K562 (cell line): ENCODE results near the gene COQ8B. TPM values are rescaled to one million over a fixed set of nuclear protein-coding genes. Genes with fewer than 3 reads are reported as not detected.

Experiments used
- BACH1 ChIP-seq: fragments of 200-800 bp; sonication (Bioruptor generic); IDR thresholded peaks from 2 replicates; pipeline ENCODE4 v1.6.1; 2016; ENCODE audit warnings: missing genetic modification characterization, missing compliant biosample characterization
- ELF1 ChIP-seq: fragments of 200-800 bp; sonication (Bioruptor generic); IDR thresholded peaks from 2 replicates; pipeline ENCODE4 v1.6.1; 2016; ENCODE audit warnings: missing genetic modification characterization, missing compliant biosample characterization
- FOXK1 ChIP-seq: sonication (generic); formaldehyde crosslinking; IDR thresholded peaks from 2 replicates; pipeline ENCODE4 v1.8.0; 2022; ENCODE audit warnings: missing genetic modification reagents, mild to moderate bottlenecking, borderline replicate concordance
- GTF3C2 ChIP-seq: IDR thresholded peaks from 3 replicates; pipeline ENCODE4 v1.6.1; 2011; ENCODE audit warnings: borderline replicate concordance, mild to moderate bottlenecking, moderate library complexity; ENCODE audit not compliant: insufficient read length; ENCODE audit errors: extremely low read depth
- HMGN3 ChIP-seq: IDR thresholded peaks from 2 replicates; pipeline ENCODE4 v1.6.1; 2011; ENCODE audit warnings: borderline replicate concordance, low read depth, mild to moderate bottlenecking, mixed read lengths, low read length; ENCODE audit not compliant: insufficient read length; ENCODE audit errors: extremely low read depth
- MEF2A ChIP-seq: IDR thresholded peaks from 2 replicates; pipeline ENCODE4 v1.6.1; 2011; ENCODE audit warnings: low read depth, mild to moderate bottlenecking, low read length, moderate library complexity; ENCODE audit not compliant: control insufficient read depth
- NR4A1 ChIP-seq, 2 experiments: fragments of 250-450 bp in 1 of 2; fragments of 450-650 bp in 1 of 2; sonication (Bioruptor Pico) in 1 of 2; IDR thresholded peaks; 2 replicates each; pipeline versions ENCODE4 v1.4.0 to v1.6.1; 2016 to 2020; ENCODE audit warnings: mild to moderate bottlenecking in 2 of 2, missing compliant biosample characterization in 1 of 2, missing genetic modification characterization in 1 of 2, moderate library complexity in 1 of 2
- PRMT5 ChIP-seq: sonication (generic); formaldehyde crosslinking; IDR thresholded peaks from 2 replicates; pipeline ENCODE4 v1.5.0; 2020; ENCODE audit warnings: missing genetic modification reagents
- SMARCC2 ChIP-seq: fragments of 450-650 bp; IDR thresholded peaks from 2 replicates; pipeline ENCODE4 v1.6.1; 2017; ENCODE audit warnings: antibody characterized with exemption, moderate library complexity, mild to moderate bottlenecking, low read depth
- ZMIZ1 ChIP-seq, 2 experiments: fragments of 150-350 bp in 1 of 2; IDR thresholded peaks; 2 replicates each; pipeline ENCODE4 v1.6.1; 2012 to 2016; ENCODE audit warnings: low read depth in 2 of 2, low read length in 2 of 2, mild to moderate bottlenecking in 1 of 2, moderate library complexity in 1 of 2
- ZNF280B ChIP-seq: fragments of 250-450 bp; sonication (Bioruptor Pico); IDR thresholded peaks from 2 replicates; pipeline ENCODE4 v1.5.1; 2021; ENCODE audit warnings: mild to moderate bottlenecking
- ZNF282 ChIP-seq: sonication (generic); formaldehyde crosslinking; IDR thresholded peaks from 2 replicates; pipeline ENCODE4 v1.8.1; 2023; ENCODE audit warnings: missing genetic modification reagents
- polyA plus RNA-seq, 8 experiments: library from polyadenylated mRNA; depleted of rRNA in 4 of 8; stranded (reverse) in 5 of 8; unstranded in 3 of 8; fragments of >200 nt; fragmentation: Nextera tagmentation in 2 of 8; fragmentation: Illumina TruSeq in 1 of 8; extraction: Ambion mirVana in 2 of 8; extraction: Trizol in 1 of 8; gene quantifications; 2 replicates each; pipeline versions ENCODE4 v1.2.1 to v1.2.3, GENCODE V29; 2011 to 2014; ENCODE audit warnings: inconsistent platforms in 1 of 8, missing spikeins in 1 of 8
- total RNA-seq, 7 experiments: library from RNA; depleted of rRNA in 6 of 7; stranded (reverse); fragments of >200 nt in 6 of 7; fragmentation: Illumina TruSeq in 2 of 7; extraction: Trizol in 2 of 7; gene quantifications; 2 replicates each; pipeline versions ENCODE4 v1.2.1 to v1.2.3, GENCODE V29; 2011 to 2021; ENCODE audit warnings: low replicate concordance in 1 of 7
- TF ChIP-seq, protein P1 (sequence below): sonication (generic); formaldehyde crosslinking; IDR thresholded peaks from 2 replicates; pipeline ENCODE4 v1.8.1; 2023; ENCODE audit warnings: mild to moderate bottlenecking, missing genetic modification reagents
- TF ChIP-seq, protein P2 (sequence below): IDR thresholded peaks from 3 replicates; pipeline ENCODE4 v1.6.1; 2011; ENCODE audit warnings: borderline replicate concordance, mild to moderate bottlenecking; ENCODE audit not compliant: insufficient read length, insufficient read depth

The COQ8B gene
- total and polyA plus RNA-seq, 9 of the 15 experiments (the other 6 are each of a cell fraction or from before 2014, with no cell fraction given) = 0.41 to 32.3 (median 12.9) TPM

DNA sequence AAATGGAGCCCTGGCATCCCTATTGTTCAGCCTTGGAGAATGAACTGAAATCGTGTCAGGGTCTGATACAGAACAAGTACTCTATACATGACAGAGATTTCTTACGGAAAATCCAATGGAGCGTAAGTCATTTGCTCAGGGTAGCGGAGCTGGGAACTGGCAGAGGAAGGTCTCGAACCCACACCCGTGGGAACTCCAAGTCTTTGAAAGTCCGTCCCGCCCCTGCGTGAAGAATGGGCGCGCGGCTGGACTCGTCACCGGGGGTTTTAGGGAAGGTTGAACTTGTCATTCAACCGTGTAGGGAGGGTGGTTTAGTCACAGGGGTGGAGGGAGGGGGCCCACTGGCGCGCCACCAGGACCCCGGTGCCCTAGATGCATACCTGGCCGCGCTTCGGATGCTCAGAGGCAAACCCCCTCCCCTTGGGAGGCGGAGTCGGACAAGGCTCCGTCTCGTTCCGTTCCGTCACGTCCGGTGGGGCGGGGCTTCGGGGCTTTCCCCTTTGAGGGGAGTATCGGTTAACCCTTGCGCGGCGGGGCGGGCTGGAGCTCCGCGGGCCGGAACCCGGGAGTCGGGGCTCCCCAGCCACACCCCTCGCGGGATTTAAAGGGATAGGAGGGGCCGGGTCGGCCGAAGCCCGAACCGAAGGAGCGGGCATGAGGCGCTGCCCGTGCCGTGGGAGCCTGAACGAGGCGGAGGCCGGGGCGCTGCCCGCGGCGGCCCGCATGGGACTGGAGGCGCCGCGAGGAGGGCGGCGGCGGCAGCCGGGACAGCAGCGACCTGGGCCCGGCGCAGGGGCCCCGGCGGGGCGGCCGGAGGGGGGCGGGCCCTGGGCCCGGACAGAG lies at the start of gene COQ8B, which contains the start of gene ITPKC (continued):
- TF ChIP-seq, protein P1, sequence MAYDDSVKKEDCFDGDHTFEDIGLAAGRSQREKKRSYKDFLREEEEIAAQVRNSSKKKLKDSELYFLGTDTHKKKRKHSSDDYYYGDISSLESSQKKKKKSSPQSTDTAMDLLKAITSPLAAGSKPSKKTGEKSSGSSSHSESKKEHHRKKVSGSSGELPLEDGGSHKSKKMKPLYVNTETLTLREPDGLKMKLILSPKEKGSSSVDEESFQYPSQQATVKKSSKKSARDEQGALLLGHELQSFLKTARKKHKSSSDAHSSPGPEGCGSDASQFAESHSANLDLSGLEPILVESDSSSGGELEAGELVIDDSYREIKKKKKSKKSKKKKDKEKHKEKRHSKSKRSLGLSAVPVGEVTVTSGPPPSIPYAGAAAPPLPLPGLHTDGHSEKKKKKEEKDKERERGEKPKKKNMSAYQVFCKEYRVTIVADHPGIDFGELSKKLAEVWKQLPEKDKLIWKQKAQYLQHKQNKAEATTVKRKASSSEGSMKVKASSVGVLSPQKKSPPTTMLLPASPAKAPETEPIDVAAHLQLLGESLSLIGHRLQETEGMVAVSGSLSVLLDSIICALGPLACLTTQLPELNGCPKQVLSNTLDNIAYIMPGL (CRISPR knock-in tag) = 0 out of 2 replicates have a peak, but pooled peaks have one; percentile 30
- no peak for TF ChIP-seq MEF2A
- no peak for TF ChIP-seq ZNF280B (CRISPR knock-in tag)
- TF ChIP-seq ZMIZ1 (IDR thresholded peaks at IDR 0.05; ENCODE audit: low read depth in 2 of 2, low read length in 2 of 2) = no peak
- peak; percentile 91 for TF ChIP-seq GTF3C2
- no peak for TF ChIP-seq ZNF282
- TF ChIP-seq BACH1 (tag) = no peak
- no peak for TF ChIP-seq HMGN3
- TF ChIP-seq ELF1 (tag) = 0 out of 2 replicates have a peak, but pooled peaks have one; percentile 15
- TF ChIP-seq NR4A1 (CRISPR knock-in tag; IDR thresholded peaks at IDR 0.05) = no peak
- no peak for TF ChIP-seq NR4A1 (tag; IDR thresholded peaks at IDR 0.05)
- TF ChIP-seq SMARCC2 = no peak
- TF ChIP-seq, protein P2, sequence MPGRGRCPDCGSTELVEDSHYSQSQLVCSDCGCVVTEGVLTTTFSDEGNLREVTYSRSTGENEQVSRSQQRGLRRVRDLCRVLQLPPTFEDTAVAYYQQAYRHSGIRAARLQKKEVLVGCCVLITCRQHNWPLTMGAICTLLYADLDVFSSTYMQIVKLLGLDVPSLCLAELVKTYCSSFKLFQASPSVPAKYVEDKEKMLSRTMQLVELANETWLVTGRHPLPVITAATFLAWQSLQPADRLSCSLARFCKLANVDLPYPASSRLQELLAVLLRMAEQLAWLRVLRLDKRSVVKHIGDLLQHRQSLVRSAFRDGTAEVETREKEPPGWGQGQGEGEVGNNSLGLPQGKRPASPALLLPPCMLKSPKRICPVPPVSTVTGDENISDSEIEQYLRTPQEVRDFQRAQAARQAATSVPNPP = no peak
- no peak for TF ChIP-seq PRMT5 (CRISPR knock-in tag)
- TF ChIP-seq FOXK1 (CRISPR knock-in tag) = no peak
